Measurements from ENCODE around the gene CCDC85C.

CCDC85C gene

DNA sequence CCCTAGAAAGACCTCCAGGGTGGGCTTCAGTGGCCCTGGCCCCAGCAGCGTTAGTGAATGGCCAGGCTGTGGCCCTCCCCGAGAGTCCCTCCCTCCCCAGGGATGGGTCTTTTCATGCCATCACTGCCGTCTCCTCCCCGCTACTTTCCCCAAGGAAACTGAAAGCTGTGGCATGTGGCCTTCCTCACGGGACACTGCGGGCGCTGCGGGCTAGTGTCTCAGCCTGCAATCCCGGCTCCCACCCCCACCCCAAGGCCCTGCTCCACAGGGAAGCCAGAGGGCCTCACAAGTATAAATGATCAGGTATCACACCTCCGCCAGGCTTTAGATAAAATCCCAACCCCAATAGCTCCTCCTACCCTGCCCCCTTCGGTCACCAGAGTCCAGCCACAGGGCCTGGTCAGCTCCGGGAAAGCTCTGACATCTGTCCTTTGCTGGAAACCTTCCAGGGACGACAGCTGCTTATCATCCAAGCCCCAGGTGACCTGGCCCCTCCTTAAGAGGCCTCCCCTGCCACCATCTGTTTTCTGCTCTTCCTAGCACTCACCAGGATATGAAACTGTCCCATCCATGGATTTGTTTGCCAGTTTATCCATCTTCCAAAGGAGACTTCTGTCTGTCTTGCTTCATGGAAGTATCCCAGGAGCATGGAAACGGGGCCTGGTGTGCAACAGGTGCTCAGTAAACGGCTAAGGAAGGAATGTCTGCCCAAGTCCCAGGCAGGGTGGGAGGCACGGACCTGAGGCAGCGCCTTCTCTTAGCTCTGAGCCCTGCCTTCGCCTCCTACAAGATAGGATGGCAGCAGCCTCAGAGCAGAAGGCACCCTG, 31.6 kb downstream of the CCDC85C start:
- DNase-seq (ENCODE audit: low read depth) = no peak

DNA sequence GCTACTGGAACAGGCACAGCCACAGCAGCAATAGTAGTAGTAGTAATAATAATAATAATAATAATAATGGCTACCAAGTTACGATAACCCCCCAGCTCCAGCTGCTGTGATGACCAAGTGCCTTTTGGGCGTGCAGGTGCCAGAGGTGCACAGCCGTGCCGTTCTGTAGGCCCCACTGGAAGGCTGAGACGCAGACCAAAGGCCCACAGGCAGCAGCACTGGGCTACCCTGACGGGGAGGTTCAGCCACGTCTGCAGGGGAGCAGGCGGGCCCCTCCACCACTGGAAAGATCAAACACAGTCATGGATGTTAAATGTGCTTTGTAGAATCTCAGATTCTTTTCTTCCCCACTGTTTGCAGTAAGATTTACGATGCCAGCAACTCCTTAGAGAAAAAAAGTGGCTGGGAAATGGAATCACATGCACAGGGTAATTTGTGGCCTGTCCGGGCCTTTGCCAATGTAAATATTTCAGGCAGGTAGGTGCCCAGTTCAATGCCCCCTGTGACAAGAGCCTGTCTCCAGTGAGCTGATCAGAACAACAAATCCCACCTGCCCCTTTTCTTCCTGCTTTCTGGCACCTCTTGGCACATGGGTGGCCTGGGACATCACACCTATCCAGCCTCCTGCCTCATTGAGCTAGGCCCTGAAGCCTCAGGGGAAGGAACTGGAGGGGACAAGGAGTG, 32.6 kb downstream of the CCDC85C start:
- DNase-seq (ENCODE audit: low read depth) = no peak

DNA sequence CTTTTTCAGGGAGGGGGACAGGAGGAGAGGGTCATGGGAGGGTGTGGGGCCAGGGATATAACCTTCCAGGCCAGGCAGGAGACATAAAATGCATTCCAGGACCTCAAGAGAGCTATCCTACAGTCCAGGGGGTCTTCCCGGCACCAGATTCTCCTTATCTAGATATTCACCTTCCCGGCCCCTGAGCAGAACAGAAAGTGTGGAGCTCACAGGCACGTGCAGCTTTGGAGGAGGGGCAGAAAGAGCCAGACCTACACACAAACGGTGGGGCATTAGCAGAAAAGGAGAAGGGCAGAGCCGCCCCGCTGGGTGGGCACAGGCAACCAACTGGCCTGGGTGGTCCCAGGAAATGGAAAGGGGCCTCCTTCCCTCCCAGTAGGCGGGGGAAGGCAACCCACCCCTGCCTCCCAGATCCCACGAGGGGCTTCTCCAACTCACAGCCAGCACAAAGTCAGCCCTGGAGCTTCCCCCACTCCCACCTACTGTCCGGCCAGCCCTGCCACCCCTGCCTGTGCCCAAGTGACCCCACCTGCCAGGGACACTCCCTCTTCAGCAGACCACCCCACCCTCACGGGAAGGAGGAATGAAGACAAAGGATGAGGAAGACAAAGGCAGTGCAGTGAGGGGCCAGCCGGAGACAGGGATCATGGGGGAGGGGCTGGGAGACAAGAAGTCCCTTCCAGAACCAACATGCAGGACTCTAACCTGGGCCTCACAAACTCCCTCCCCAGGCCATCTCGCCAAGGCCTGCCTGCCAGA, 33.3 kb downstream of the CCDC85C start:
- no peak for DNase-seq (ENCODE audit: low read depth)

DNA sequence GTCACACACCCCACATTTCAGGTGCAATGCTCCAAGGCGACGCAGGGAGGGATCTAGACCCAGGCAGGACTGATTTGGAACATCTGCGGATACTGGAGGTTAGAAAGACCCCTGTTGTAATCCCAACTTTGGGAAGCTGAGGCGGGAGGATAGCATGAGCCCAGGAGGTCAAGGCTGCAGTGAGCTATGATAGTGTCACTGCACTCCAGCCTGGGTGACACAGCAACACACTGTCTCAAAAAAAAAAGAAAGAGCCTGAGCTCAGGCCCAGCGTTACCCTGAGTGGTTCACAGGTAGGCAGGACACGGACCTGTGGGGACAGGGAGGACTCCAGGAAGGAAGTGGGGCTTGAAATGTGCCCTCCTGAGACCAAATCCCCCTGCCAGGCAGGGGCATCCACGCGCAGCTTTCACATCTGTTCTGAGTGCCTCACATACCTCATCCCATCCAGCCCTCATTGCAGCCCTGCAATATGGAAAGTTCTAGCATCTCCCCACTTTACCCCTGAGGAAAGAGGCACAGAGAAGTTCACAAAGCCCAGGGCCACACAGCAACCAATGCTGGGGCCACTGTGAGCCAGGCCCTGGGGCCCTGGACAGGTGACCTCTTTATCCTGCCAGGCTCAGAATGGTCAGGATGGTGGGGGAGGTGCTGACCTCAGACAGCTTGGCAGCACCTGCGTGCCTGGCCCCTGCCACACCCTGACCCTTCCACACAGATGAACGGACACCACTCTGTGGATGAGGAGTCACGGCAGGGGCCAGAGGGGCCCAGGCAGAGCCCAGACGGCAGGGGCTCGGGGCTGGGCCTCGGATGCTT, 34.1 kb downstream of the CCDC85C start:
- DNase-seq (ENCODE audit: low read depth) = no peak

DNA sequence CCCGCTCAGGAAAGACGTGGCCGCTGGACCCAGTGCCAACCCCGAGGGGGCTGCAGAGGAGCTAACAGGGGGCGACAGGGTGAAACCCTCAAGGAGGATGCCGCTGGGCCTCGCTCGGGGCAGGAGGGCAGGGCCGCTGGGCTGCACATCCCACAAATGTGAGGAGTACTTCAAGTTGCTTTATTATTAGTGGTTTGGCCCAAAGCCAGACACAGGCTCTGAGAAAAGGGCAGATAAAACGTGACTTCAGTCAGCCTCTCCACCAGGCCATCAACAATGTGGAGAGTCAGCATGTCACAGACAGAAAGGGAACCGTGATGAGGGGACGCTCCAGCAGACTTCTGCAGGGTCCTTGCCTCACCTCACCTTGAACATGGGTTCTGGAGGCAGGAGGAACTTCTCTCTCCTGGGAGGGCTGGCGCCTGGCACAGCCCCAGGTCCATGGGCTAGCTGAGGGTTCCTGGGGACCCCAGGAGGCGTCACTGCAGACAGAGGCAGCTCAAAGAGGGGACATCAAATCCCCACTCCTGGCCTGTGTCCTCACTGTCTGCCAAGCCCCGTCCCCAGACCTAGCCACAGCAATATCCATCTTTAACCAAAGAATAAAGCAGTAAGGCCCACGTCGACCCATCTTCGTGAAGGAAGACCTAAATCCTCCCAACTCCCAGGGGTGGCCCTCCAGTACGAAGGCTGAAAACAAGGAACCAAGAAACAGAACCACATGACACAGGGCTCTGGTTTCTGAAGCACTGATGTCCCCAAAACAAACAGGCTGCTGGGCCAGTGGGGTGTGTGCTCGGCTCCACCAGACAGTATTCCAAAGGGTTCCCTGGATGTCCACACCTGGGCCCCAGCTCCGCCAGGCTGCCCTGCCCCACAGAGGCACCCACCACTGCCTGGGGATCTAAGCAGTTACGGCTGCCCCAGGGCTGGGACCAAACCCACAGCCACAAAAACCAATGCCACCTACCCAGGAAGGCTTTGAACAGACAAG, 35.1 kb downstream of the CCDC85C start:
- peak; percentile 87 for DNase-seq (ENCODE audit: low read depth)

DNA sequence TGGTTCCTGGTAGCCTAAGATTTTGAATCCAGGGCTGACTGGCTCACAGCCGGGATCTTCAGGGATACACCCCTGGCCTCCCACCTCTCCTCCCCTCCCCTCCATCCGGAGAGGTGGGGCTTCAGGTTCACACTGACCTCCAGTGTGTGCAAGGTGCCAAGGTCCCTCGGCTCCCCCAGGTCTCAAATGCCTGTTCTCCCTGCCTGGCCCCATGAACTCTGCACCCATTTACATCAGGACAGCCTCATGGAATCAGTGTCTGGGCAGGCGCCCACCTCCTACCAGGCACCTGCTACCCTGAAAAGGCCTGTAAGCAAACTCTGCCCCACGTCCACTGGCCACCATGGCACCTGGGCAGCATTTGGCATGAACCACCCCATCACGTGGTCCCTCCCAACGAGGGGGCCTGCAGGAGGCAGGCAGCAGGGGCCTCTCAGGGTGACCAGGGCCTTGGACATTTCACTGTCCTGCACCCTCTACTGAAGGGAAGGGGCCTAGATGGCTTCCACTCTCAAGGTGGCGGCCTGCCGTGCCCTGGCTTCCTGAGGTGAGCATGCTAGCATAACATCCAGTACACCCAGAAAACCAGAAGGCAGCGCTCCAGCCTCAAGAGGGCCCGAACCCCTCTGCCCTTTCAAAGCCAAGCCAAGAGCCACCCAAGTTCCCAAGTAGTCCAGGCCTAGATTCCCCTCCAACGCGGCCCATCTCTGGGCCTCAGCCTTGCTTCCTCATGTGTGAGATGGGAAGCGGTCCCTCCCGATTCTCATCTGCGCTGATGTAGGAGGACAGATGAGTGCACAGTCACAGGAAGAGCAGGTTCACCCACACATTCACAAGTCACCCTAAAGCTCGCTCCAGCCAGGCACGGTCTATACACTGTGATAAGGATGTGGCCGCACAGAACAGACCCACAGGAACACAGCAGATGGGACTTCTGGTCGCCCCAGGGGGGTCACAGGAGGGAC, 37.3 kb downstream of the CCDC85C start:
- DNase-seq (ENCODE audit: low read depth) = no peak

DNA sequence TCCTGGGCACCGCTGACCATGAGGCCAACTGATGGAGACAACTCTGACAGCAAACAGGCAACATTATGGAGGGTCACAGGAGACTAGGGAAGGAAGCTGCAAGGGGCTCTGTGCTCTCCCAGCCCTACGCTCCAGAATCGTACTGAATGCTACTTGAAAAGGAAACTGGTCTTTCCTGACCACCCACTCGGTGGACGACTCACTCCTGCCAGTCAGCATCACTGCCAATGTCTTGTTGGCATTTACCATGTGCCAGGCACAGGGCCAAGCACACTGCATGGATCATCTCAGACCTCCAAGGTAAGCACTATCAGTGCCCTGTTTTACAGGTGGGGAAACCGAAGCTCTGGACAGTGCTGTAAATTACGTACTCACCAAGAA, 38.0 kb downstream of the CCDC85C start:
- peak; percentile 34 for DNase-seq (ENCODE audit: low read depth)

DNA sequence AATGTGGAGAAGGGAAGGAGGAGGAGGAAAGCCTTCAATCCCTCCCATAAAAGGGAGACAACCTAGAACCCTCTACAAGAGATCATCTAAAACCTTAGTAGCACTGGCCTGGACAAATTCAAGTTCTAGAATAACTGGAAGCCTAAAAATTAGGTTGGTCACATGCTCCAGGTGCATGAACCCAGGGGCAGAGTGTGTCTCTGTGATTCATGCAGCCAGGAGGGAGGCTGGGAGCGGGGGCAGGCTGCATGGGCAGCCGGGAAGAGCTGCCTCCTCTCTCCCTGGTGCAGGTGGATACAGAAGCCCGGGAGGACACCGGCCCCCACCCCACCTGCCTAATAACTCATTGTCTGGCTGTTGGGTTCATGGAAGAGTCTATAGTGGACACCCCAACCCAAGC, 38.6 kb downstream of the CCDC85C start:
- DNase-seq (ENCODE audit: low read depth) = no peak

DNA sequence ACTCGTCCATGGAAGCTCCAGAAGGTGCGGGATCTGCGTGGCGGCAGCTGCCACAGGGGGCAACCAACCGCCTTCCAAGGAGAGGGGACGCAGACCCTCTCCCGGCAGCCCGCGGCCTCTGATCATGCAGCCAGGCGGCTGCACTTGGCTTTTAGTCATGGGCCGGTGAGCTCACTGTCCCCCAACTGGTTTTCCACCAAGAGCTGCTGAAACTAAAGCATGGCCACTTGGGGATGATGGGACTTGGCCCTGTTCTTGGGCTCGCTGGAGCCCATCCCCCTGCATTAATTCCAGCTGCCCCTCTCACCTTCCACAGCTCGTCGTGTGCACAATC, 39.1 kb downstream of the CCDC85C start:
- DNase-seq (ENCODE audit: low read depth) = no peak

DNA sequence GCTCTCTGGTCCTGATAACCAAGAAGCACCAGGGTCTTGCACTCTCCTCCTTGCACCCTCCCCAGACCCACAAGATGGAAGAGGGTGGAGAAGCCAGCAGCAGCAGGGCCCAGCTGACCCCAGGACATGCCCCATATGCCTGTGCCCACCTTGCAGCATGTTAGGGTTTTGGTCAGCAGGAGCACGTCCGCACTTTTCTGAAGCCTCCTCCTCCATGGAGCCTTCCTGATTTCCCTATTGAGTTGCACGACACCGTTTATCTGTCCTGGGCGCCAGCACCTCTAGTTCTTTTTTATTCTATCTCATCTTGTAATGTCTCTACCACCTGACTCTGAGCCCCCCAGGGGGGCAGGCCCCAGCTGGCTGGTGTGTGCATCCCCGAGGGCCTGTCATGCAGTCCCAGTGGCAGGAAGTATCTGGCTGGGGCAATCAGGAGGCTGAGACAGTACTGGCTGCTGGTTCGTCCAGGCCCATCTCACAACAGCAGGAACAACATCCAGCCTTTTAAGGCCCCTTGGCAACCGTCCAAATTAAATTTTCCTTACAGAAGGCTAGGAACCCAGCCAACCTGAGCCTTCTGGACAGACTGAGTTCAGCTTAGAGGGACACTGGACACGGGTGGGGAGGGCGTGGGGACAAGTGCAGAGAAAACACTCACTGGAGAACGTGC, 39.6 kb downstream of the CCDC85C start:
- peak; percentile 84 for DNase-seq (ENCODE audit: low read depth)

DNA sequence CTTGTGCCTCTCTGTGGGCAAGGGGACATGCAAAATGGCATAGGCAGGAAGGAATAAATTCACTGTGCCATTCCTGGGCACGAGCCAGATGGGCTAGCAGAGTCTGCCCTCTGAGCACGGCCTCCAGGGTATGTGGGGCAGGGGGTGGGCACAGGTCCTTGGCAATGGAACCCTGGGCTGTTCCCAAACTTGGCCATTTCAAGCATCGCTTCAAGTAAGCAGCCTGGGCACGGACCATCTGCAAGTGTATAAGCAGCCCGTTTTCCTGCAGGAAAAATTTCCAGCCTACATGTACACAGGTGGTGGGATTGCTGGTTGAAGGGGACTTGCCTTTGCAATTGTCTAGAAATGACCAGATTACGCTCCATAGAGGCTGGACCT, 40.3 kb downstream of the CCDC85C start:
- DNase-seq (ENCODE audit: low read depth) = no peak

DNA sequence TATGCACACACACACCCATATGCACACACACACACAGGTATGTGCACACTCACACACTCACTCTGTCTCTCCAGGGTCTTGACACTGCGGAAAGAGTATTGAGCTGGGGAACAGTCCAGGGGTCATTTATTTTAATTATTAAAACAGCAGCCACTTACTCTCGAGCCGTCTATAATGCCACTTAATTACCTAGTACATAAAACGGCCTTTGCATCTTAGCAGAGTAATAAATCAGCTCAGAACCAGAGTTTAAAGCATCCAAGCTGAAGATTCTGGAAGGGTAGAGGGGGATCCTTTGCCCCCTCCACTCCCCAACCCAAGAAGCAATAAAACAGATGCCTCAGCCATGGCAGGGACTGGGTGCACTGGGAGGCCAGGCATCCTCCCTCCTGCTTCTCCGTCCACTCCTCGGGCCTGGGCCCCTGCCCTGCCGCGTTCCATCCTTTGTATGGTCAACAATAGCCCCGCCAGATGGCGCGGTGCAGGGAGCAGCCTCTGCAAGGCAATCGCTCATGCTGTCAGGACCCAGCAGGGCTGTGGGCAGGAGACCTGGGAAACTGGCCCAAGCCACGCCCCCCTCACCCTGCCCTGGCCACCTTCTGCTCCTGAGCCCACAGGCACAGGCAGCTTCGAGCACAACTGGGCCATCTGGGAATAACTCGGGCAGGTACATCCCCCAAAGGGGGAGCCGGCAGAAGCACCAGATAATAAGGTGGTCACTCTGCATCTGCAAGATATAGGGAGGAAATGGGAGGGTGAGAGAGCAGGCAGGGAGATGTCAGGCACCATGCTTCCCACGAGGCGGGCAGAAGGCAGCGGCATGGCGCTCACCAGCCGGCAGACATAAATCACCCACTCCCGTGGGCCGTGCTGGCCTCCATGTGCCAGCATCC, 40.9 kb downstream of the CCDC85C start:
- peak; percentile 50 for DNase-seq (ENCODE audit: low read depth)

DNA sequence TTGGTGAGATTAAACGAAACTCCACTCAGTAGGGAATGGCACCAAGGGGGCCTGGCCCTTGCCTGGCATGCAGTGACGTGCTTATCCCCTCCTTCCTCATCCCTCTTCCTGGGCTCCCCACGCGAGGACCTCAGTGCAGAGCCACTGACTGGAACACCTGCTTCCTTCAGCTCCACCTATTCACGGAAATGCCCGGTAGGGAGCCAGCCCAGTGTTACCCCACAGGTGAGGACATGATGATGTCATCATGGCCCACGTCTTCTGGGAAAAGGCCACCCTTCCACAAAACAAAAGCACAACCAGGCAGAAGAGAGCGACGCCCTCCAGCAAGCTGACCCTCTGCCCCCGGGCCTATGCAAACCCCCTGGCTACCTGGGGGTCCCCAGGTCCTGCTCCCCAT, 42.1 kb downstream of the CCDC85C start:
- no peak for DNase-seq (ENCODE audit: low read depth)

DNA sequence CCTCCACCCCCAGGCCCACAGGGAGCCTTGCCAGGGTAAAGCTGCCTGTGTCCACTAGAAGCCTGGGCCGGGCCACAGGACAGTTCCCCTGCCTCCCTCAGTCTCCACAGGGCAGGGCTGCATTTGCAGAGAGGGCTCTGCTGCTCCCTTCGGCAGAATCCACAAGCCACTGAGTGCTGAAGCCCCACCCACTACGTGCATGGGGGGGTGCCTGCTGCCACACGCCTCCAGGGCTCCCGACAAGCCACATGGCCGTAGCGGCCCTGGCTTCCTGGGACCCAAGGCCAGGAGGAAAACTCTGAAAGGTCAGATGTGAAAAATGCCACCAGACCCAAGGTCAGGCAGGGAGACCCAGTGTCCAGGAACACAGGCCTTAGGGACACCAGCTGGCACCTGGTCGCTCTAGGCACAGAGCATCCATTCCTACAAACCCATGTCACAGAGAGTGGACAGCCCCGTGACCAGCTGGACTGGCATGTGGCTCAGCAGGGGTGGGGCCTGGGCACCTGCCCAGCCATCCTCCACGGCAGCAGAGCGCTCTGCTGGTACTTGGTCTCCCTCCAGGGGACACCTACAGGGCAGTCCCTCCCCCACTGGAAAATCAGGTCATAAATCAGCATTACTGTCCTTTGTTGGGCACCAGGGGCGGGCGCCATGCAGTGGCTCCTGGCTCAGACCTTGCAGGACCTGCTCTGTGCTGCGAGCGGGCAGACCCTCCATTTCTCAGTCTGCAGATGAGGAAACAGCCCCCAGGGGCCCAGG, 42.9 kb downstream of the CCDC85C start:
- DNase-seq (ENCODE audit: low read depth) = no peak

DNA sequence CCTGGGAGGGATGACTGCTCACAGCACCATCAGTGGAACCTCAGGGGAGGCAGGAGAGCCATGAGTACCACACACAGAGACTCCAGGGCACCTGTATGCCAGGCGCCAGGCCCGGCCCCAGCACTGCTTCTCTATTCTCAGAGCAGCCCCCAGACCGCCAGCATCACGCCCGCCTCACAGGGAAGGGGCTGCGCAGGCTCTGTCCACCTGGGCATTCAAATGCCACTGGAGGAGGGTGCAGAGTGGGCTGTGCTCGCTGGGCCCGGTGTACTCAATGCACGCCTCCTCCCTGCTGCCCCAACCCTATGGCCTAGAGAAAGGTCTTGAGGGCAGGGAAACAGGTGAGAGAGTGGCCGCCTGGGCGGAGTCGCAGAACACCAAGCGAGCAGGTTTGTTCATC, 43.6 kb downstream of the CCDC85C start:
- DNase-seq (ENCODE audit: low read depth) = no peak

DNA sequence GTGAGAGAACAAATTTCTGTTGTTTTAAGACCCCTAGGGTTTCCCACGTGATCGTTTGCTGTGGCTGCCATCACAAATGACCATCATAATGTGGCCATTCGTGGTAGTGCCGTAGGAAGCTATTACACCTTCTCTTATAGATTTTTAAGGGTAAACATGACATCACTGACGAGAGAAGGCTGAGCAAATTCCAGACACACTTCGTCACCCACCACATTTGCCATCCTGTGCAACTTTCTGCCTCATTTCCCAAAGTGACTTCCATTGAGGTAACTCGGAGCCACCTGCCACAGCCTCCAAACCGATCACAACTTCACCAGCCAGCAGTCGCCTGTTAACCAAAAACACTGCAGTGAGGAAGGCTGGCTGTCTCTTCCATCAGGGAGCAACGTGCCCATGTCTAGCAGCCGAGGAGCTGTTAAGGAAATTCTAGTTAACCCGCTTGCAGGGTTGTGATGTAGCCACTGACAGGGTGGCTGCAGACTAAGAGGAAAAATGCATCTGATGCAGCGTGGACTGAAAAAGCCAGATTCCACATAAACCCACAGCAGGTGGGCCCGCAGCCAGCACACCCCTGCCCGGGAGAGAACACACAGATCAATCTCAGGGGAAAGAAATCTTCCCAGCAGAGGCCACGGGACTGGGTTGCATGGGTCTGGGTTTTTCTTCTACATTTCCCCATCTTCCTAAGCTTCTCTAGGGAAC, 44.6 kb downstream of the CCDC85C start:
- DNase-seq (ENCODE audit: low read depth) = peak; percentile 31

Data from EH (cell line).